HUES64 (cell line): ENCODE measurements around the gene RNLS.

Experiments
- H3K27ac ChIP-seq: 2 replicates; pipeline ENCODE4 v1.7.0; 2013; ENCODE audit warnings: low read depth, low read length, inconsistent platforms
- H3K27me3 ChIP-seq: 2 replicates; pipeline ENCODE4 v1.6.1; 2013; ENCODE audit warnings: mild to moderate bottlenecking, low read length; ENCODE audit not compliant: insufficient read depth
- H3K36me3 ChIP-seq: 2 replicates; pipeline ENCODE4 v1.6.1; 2013; ENCODE audit warnings: mild to moderate bottlenecking, low read length; ENCODE audit not compliant: insufficient read depth
- H3K4me1 ChIP-seq: 2 replicates; pipeline ENCODE4 v1.6.1; 2013; ENCODE audit warnings: mild to moderate bottlenecking, low read length, moderate library complexity; ENCODE audit not compliant: insufficient read depth
- H3K4me3 ChIP-seq: 2 replicates; pipeline ENCODE4 v1.5.1; 2013; ENCODE audit warnings: mild to moderate bottlenecking, low read length, moderate library complexity
- H3K9ac ChIP-seq: 2 replicates; pipeline ENCODE4 v1.6.1; 2013; ENCODE audit warnings: mild to moderate bottlenecking, low read depth, low read length
- H3K9me3 ChIP-seq: 2 replicates; pipeline ENCODE4 v1.6.1; 2013; ENCODE audit warnings: low read depth, low read length; ENCODE audit not compliant: insufficient read depth
- WGBS: fragments of 150-250, 120-280 bp; methylation state at CpG from one replicate; pipeline ENCODE4 v1.1.7; 2013; ENCODE audit warnings: missing lambda C conversion rate; 5-methylcytosine and 5-hydroxymethylcytosine counted together

RNLS gene

DNA sequence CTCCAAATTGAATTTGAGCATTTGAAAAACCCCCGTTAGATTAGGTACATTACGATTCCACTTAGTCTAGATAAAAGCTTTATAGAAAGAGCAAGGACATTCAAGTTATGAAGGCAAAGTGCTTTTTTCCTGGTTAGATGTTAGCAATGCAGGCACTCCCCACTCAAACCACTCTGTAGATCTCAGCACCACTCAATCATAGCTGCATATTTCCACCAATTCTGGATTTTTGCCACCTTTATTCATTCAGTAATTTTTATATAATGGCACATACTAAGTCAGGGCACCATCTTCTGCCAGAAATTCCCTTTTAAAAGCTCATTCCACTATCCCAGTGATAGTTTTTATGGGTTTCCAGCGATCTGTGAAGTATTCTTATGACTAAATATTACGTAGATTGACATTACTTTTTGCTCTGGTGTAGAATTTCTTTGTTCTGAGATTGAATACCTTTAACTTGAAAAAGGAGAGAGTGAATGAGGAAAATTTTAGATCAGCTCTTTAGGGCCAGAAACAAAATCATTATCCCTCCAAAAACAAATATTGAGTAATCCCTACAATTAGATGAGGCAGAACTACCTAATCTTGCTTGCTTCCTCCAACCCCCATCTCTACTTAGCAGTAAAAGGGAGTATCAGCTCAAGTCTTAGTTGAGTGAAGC is 51.6 kb downstream of the RNLS start:
- no peak overlapping the region for H3K9ac ChIP-seq
- 0 out of 2 replicates have a peak, but pooled peaks cover 7% of the 10 kb centered on the region for H3K4me1 ChIP-seq
- WGBS = 98% methylated on average over 4 of the region's 4 CpGs
- no peaks in the 10 kb centered on the region for H3K36me3 ChIP-seq
- H3K9me3 ChIP-seq = no peaks in the 10 kb centered on the region
- H3K4me3 ChIP-seq = no peak overlapping the region
- H3K27ac ChIP-seq = no peak overlapping the region
- no peaks in the 10 kb centered on the region for H3K27me3 ChIP-seq

DNA sequence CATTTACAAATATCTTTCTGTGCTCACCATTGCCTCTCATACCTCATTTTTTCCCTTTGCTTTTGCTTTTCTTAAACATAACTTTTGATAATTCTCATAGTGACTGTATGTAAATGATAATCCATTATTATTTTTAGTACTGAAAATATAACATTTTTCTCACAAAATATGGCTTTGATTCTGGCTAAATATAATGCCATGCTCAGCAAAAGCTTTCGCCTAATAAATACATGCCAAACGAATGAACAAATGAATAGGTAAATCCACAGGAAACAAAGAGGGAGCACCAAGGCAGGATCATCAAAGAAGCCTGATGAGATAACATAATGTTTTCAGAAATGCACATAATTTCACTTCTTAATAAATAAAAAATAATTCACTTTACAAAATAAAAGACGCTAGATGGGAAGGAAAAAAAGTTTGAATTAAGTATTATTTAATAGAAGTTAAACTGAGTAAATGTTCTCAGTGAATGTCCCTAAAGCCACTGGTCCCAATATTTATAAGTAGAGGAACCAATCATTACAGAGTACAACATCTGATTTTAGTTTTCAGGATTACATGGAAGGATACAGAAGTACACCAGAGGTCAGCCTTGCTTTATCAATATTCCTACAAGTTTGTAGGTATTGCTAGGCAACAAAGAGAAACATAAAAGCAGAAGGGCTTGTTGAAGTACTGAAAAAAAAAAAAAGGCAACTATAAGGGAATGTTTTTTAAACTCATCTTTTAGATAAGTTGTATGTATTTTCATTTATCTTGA is 52.3 kb downstream of the RNLS start:
- H3K4me1 ChIP-seq = 0 out of 2 replicates have a peak, but pooled peaks cover 7% of the 10 kb centered on the region
- H3K9ac ChIP-seq = no peak overlapping the region
- 91% methylated on average over 2 of the region's 3 CpGs for WGBS

DNA sequence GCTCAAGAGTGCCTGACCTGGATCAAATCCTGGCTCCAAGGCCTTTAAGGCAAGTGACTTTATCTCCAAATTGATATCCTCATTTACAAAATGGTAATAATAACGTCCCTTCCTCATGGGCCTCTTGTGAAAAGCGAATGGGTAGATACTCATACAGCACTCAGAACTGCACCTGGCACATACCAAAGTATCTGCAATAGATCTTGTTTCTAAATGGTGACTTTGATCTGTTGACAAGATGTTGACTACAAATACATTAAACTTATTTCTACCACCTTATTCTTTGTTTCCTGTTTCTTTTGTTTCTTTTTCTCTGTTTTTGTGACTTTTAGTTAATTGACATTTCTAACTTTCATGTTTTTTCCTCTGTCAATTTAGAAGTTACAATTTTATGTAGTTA is 53.0 kb downstream of the RNLS start:
- no peak overlapping the region for H3K27ac ChIP-seq
- 0 out of 2 replicates have a peak, but pooled peaks cover 7% of the 10 kb centered on the region for H3K4me1 ChIP-seq
- 88% methylated on average over 2 of the region's 2 CpGs for WGBS
- H3K36me3 ChIP-seq = no peaks in the 10 kb centered on the region
- H3K9me3 ChIP-seq = no peaks in the 10 kb centered on the region
- H3K27me3 ChIP-seq = no peaks in the 10 kb centered on the region
- no peak overlapping the region for H3K4me3 ChIP-seq
- no peak overlapping the region for H3K9ac ChIP-seq

More for the DNA sequence above, 52.3 kb downstream of the RNLS start:
- Histone ChIP-seq H3K27me3 (no peaks in the 10 kb centered on the region), H3K4me3 (no peak overlapping the region), H3K27ac (no peak overlapping the region), H3K36me3 (no peaks in the 10 kb centered on the region), H3K9me3 (no peaks in the 10 kb centered on the region)

GRCh38 chr10:88528806-88529570 is 54.1 kb downstream of the RNLS start:
- Histone ChIP-seq H3K36me3 (no peaks in the 10 kb centered on the region), H3K4me3 (no peak overlapping the region), H3K27me3 (no peaks in the 10 kb centered on the region), H3K27ac (no peak overlapping the region), H3K9me3 (no peaks in the 10 kb centered on the region), H3K4me1 (0 out of 2 replicates have a peak, but pooled peaks cover 7% of the 10 kb centered on the region), H3K9ac (no peak overlapping the region)
- 96% methylated on average over 3 of the region's 4 CpGs for WGBS

- H3K4me3 ChIP-seq = no peak overlapping the region
- H3K27ac ChIP-seq = no peak overlapping the region
- H3K9ac ChIP-seq = no peak overlapping the region
- H3K36me3 ChIP-seq = no peaks in the 10 kb centered on the region
- 0 out of 2 replicates have a peak, but pooled peaks cover 12% of the 10 kb centered on the region for H3K4me1 ChIP-seq
- no peaks in the 10 kb centered on the region for H3K27me3 ChIP-seq
- H3K9me3 ChIP-seq = no peaks in the 10 kb centered on the region
Observed at GRCh38 chr10:88528201-88528600, 54.9 kb downstream of the RNLS start.

DNA sequence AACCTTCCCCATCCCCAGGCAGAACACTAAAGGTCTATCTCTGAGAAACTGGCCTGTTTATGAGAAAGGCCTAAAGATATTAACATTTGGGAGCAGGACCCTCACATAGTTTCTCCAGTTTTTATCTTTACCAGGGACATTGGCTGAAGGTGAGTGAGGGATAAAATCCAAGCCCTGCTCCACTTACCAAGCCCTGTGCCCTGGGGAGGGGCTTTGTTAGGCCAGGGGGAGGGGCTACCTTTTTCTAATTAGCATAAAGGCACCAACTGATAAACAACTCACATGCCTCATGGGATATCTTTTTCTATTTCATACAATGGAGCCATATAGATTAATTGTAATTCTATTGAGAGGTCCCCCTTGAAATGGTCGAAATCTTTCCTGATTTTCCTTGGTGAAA is 55.9 kb downstream of the RNLS start:
- peaks cover 20% of the 10 kb centered on the region; the same call in 1 of the 2 replicates for H3K4me1 ChIP-seq
- no peaks in the 10 kb centered on the region for H3K36me3 ChIP-seq
- H3K9me3 ChIP-seq = no peaks in the 10 kb centered on the region
- no peak overlapping the region for H3K4me3 ChIP-seq
- H3K27ac ChIP-seq = no peak overlapping the region
- 100% methylated on average over 1 of the region's 1 CpG for WGBS
- no peak overlapping the region for H3K9ac ChIP-seq
- H3K27me3 ChIP-seq = no peaks in the 10 kb centered on the region

GRCh38 chr10:88526501-88527105 is 56.5 kb downstream of the RNLS start:
- no peaks in the 10 kb centered on the region for H3K27me3 ChIP-seq
- H3K9ac ChIP-seq = no peak overlapping the region
- H3K9me3 ChIP-seq = no peaks in the 10 kb centered on the region
- no peaks in the 10 kb centered on the region for H3K36me3 ChIP-seq
- peaks cover 26% of the 10 kb centered on the region for H3K4me1 ChIP-seq
- 85% methylated on average over 3 of the region's 3 CpGs for WGBS
- H3K27ac ChIP-seq = no peak overlapping the region
- no peak overlapping the region for H3K4me3 ChIP-seq

DNA sequence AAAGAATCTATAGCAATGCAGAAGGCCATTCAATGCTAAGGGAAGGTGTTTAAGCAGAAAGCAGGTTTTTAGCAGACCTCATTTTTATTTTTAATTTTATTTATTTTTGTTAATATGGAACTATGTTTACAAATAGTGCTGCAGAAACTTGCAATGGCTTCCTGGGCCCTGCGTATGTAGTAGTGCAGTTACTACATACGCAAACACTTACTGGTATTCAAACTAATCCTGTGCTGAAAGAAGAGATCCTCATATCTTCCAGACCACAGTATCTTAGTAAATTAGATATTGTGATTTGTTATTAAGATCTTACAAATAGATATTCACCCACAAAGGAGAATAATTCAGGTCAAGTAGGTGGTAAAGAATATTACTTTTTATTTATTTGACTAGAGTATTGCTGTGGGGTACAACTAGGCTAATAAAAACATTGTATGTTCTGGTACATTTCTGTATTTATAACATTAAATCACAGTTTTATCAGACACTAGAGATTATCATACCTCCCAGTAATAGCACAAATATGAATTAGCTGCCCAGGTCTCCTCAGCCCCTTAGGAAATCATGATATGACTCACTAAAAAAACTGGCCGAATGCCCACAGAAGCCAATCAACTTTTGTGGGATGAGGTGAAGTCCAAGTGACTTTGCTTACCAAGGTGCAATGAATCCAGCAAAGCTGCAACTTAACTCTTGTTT is 57.6 kb downstream of the RNLS start:
- no peaks in the 10 kb centered on the region for H3K36me3 ChIP-seq
- H3K4me1 ChIP-seq = peaks cover 26% of the 10 kb centered on the region
- WGBS = 98% methylated on average over 3 of the region's 3 CpGs
- H3K27ac ChIP-seq = no peak overlapping the region
- no peaks in the 10 kb centered on the region for H3K9me3 ChIP-seq
- no peaks in the 10 kb centered on the region for H3K27me3 ChIP-seq
- no peak overlapping the region for H3K9ac ChIP-seq
- no peak overlapping the region for H3K4me3 ChIP-seq

DNA sequence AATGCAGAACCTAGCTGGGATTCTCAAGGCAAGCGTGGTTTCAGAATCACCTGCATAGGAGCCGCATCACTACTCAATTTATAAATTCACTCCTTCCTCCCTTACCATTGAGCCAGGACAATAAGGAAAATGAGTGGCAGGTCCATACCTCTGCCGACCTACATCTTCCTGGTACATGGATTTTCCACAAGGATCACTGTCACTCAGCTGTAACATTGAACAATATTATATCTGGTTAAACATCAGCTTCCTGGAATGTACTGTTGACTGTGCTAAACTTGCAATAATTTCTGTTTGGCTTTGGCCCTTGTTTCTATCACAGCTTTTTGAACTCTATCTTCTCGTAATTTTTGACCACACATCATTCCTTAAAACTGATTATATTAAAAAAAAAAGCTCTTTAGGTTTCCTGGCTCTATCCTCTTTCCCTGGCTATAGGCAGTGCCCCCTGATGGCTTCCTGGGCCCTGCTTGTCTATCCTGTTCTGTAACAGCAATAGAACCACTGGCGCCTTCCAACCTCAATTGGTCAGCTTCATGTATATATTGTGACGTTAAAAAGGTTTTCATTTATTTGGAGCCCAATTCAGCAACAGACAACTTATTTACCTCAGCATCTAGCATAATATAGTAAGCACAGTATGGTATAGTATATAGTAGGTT is 59.2 kb downstream of the RNLS start:
- Histone ChIP-seq H3K9ac (no peak overlapping the region), H3K27me3 (no peaks in the 10 kb centered on the region), H3K4me1 (peaks cover 22% of the 10 kb centered on the region), H3K9me3 (no peaks in the 10 kb centered on the region), H3K27ac (no peak overlapping the region), H3K4me3 (no peak overlapping the region), H3K36me3 (no peaks in the 10 kb centered on the region)
- WGBS = 91% methylated on average over 4 of the region's 6 CpGs

GRCh38 chr10:88522715-88523114 is 60.4 kb downstream of the RNLS start:
- WGBS = 82% methylated on average over 1 of the region's 1 CpG
- Histone ChIP-seq H3K27me3 (no peaks in the 10 kb centered on the region), H3K4me3 (no peak overlapping the region), H3K36me3 (no peaks in the 10 kb centered on the region), H3K9me3 (no peaks in the 10 kb centered on the region), H3K9ac (no peak overlapping the region), H3K4me1 (peaks cover 22% of the 10 kb centered on the region), H3K27ac (no peak overlapping the region)
